ENCODE measurements around the gene UBAC2. TPM values are rescaled to one million over a fixed set of nuclear protein-coding genes. Genes with fewer than 3 reads are reported as not detected.

UBAC2 gene
- total RNA-seq, 1 donor from 2014 or later = 70.8 TPM

DNA sequence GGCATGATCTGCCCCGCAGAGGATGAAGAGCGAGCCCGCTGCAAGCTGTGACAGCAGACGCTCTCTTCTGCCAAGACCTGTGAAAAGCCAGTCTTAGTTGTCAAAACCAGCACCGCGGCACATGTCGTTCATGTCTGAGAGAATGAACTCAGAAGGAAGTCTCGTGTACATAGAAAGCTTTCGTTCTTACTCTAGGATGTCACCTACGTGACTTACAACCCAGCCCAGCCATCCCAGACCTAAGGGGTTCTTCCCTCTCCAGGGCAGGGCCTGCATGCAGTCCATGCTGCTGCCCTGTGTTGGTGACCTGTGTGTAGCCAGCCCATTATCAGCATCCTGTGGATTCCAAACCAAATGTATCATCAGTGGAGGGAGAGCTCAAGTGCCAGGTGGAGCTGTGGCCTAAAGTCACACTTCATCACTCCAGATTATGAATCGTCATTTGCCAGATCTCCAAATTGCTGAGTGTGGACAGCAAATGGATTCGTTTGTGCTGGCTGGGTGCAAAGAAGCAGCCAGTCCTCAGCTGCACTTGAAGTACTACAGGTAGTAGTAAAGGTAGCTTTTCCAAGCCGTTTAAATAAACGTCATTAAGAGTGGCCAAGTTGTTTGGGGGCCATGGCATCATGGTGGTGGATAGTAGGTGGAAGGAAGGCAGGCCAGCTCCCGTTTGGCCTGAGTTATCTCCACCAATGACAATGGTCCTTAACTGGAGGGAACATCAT, 180.4 kb downstream of the UBAC2 start:
- Mint-ChIP-seq H3K4me1 (ENCODE audit: low read depth) (peaks cover 15% of the 10 kb centered on the region), H3K36me3 (ENCODE audit: low read depth) (peaks cover 18% of the 10 kb centered on the region), H3K27me3 (ENCODE audit: low read depth) (no peaks in the 10 kb centered on the region), H3K4me3 (ENCODE audit: unreplicated experiment) (no peak overlapping the region), H3K9me3 (ENCODE audit: low read depth) (no peaks in the 10 kb centered on the region), H3K27ac (ENCODE audit: unreplicated experiment) (no peak overlapping the region)
- no peak for DNase-seq (ENCODE audit: low spot score)
- TF ChIP-seq, protein P1, sequence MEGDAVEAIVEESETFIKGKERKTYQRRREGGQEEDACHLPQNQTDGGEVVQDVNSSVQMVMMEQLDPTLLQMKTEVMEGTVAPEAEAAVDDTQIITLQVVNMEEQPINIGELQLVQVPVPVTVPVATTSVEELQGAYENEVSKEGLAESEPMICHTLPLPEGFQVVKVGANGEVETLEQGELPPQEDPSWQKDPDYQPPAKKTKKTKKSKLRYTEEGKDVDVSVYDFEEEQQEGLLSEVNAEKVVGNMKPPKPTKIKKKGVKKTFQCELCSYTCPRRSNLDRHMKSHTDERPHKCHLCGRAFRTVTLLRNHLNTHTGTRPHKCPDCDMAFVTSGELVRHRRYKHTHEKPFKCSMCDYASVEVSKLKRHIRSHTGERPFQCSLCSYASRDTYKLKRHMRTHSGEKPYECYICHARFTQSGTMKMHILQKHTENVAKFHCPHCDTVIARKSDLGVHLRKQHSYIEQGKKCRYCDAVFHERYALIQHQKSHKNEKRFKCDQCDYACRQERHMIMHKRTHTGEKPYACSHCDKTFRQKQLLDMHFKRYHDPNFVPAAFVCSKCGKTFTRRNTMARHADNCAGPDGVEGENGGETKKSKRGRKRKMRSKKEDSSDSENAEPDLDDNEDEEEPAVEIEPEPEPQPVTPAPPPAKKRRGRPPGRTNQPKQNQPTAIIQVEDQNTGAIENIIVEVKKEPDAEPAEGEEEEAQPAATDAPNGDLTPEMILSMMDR (IDR thresholded peaks at IDR 0.05) = no peak

DNA sequence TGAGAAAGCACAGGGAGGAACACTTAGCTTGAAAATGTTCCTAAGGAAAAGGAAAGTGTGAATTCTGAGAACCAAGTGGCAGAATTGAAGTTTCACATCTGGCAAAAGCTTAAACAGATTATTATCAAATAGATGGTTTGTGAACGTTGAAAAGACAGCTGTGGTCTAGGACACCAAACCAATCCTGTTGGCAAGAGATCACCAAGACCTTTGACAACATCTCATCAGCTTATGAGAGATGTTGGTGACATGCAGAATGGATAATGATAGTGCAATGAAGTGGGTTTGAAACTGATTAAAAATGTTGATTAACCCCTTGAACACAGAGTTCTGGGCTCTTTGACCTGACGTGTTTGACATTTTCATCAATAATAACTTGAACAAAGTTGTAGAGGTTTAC, 181.1 kb downstream of the UBAC2 start:
- no peak overlapping the region for H3K27ac Mint-ChIP-seq (ENCODE audit: unreplicated experiment)
- no peaks in the 10 kb centered on the region for H3K27me3 Mint-ChIP-seq (ENCODE audit: low read depth)
- TF ChIP-seq, protein P1 (IDR thresholded peaks at IDR 0.05) = no peak
- no peak overlapping the region for H3K4me3 Mint-ChIP-seq (ENCODE audit: unreplicated experiment)
- no peak for DNase-seq (ENCODE audit: low spot score)
- H3K36me3 Mint-ChIP-seq (ENCODE audit: low read depth) = peaks cover 14% of the 10 kb centered on the region
- H3K4me1 Mint-ChIP-seq (ENCODE audit: low read depth) = peaks cover 15% of the 10 kb centered on the region
- no peaks in the 10 kb centered on the region for H3K9me3 Mint-ChIP-seq (ENCODE audit: low read depth)

DNA sequence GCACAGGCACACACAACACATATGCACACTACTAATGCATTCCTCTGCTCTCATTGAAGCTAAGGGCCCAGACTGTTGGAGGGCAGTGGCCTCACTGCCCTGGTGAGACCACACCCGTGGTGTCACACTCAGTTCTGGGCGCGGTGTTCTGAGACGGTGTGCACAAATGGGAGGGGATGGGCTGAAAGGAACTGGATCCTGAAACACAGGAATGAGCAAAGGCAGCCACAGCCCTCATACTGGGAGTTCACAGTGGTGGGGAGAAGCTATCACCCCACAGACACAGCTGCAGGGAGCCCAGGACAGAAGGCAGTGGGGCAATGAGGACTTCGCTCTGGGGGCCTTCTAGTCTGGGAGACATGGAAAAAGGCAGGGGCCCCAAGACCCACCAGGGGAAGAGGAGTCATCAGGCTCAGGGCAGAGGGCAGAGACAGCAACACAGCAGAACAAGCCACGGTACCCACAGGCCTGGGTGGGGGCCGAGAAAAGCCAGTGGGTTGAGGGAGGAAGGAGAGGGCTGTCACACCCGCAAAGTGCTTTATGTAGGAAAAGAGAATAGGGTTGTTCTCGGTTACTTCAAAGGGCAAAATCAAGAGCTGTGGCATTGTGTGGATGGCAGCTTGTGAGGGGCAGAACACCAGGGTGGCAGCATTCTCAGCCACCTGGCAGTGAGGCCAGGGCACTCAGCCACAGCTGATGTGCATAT, 181.9 kb downstream of the UBAC2 start:
- no peaks in the 10 kb centered on the region for H3K27me3 Mint-ChIP-seq (ENCODE audit: low read depth)
- no peaks in the 10 kb centered on the region for H3K9me3 Mint-ChIP-seq (ENCODE audit: low read depth)
- no peak overlapping the region for H3K4me3 Mint-ChIP-seq (ENCODE audit: unreplicated experiment)
- DNase-seq (ENCODE audit: low spot score) = no peak
- H3K27ac Mint-ChIP-seq (ENCODE audit: unreplicated experiment) = no peak overlapping the region
- peaks cover 11% of the 10 kb centered on the region for H3K36me3 Mint-ChIP-seq (ENCODE audit: low read depth)
- H3K4me1 Mint-ChIP-seq (ENCODE audit: low read depth) = peaks cover 15% of the 10 kb centered on the region
- TF ChIP-seq, protein P1 (IDR thresholded peaks at IDR 0.05) = no peak

DNA sequence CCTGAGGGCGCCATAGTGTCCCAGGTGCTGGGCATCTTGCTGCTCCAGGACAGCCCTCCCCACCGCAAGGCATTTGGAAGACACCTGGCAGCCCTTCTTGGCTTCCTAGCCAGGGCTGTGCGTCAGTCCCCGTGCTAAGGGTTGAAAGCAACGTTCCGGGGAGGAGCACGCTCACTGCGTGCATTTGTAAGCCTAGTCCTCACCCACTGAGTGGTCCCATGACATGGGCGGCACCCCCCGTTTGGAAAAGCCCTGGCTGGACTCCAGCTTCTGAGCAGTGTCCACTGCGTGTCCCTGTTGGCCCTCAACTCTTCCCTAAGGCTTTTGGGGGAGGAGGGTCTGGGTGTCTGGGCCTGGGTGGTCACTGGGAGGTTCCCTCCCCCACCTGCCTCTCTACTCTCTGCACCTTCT, 182.9 kb downstream of the UBAC2 start:
- Mint-ChIP-seq H3K4me3 (ENCODE audit: unreplicated experiment) (no peak overlapping the region), H3K9me3 (ENCODE audit: low read depth) (no peaks in the 10 kb centered on the region), H3K27ac (ENCODE audit: unreplicated experiment) (no peak overlapping the region), H3K36me3 (ENCODE audit: low read depth) (peaks cover 13% of the 10 kb centered on the region), H3K4me1 (ENCODE audit: low read depth) (peaks cover 15% of the 10 kb centered on the region), H3K27me3 (ENCODE audit: low read depth) (no peaks in the 10 kb centered on the region)
- DNase-seq (ENCODE audit: low spot score) = no peak
- TF ChIP-seq, protein P1 (IDR thresholded peaks at IDR 0.05) = no peak

DNA sequence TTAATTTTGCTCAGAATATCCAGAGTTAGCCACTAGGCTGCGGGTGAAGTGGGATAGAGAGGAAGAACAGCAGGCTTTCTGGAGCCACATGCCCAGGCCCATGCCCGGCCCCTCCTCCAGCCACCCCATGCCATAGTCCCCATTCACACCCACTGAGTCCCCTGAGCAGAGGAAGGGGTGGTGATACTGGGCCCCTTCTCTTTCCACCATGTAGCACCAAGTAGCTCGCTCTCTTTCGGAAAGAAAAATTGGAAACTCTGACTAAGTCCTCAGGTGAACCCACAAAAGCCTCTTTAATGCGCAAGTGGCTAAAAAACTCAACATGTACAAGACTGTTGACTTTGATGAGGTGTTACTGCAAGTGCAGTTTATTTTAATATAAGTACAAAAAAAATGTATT, 183.3 kb downstream of the UBAC2 start:
- no peaks in the 10 kb centered on the region for H3K27me3 Mint-ChIP-seq (ENCODE audit: low read depth)
- TF ChIP-seq, protein P1 (IDR thresholded peaks at IDR 0.05) = no peak
- H3K4me3 Mint-ChIP-seq (ENCODE audit: unreplicated experiment) = no peak overlapping the region
- peaks cover 13% of the 10 kb centered on the region for H3K36me3 Mint-ChIP-seq (ENCODE audit: low read depth)
- peaks cover 15% of the 10 kb centered on the region for H3K4me1 Mint-ChIP-seq (ENCODE audit: low read depth)
- no peaks in the 10 kb centered on the region for H3K9me3 Mint-ChIP-seq (ENCODE audit: low read depth)
- no peak overlapping the region for H3K27ac Mint-ChIP-seq (ENCODE audit: unreplicated experiment)
- no peak for DNase-seq (ENCODE audit: low spot score)
